Activated CD4-positive, alpha-beta T cell treated with anti-CD3 and anti-CD28 coated beads, Interleukin-2, amount 50 U/mL, for 4 hours (primary cell): ENCODE data around the gene FRMD1.

Source experiments
- DNase-seq, 2 experiments: peaks; one replicate each; pipeline ENCODE4 v3.0.0-alpha.2; 2020

FRMD1 gene

GRCh38 chr6:168110437-168110836 is 31.4 kb upstream of the FRMD1 start:
- DNase-seq = no peak

GRCh38 chr6:168109171-168109570 is 30.2 kb upstream of the FRMD1 start:
- no peak for DNase-seq

- DNase-seq = no peak
Measured at GRCh38 chr6:168107191-168107983, 28.4 kb upstream of the FRMD1 start.

GRCh38 chr6:168106633-168107005 is 27.6 kb upstream of the FRMD1 start:
- DNase-seq = no peak

DNA sequence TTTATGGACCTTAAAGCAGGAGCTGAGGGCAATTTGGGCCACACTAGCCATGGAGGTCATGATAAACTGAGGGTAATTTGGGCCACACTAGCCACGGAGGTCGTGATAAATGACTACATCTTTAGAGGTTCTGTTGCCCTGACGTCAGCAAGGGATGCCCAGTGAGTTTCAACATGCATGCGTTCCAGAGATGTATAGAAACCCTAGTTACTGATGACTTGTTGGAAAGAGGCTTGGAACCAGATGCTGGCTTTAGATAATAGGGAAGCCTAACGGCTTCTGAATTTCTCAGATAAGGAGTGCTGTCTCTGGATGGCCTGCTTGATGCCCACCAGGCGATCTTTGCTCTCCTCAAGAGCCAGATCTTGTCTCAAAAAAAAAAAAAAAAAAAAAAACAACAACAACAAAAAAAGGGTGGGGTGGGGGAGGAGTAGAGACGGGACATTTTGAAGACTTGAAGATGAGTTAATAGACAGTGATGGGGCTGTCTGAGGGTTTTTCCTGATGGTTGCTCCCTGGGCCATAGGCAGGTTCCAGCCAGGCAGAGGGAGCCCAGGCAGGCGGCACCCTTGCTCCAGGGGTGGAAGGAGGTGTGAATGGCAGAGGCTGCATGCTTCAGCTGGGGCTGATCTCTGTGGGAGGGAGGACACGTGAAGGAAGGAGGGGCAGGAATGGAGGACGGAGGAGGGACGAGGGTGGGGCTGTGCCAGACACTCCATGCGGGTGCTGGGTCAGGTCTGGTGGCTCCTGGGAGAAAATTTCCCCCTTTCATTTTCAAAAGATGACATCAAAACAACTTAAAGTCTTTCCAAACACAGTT is 27.0 kb upstream of the FRMD1 start:
- DNase-seq = no peak

GRCh38 chr6:168104636-168105035 is 25.6 kb upstream of the FRMD1 start:
- no peak for DNase-seq

GRCh38 chr6:168103050-168103830 is 24.2 kb upstream of the FRMD1 start:
- DNase-seq = no peak

DNA sequence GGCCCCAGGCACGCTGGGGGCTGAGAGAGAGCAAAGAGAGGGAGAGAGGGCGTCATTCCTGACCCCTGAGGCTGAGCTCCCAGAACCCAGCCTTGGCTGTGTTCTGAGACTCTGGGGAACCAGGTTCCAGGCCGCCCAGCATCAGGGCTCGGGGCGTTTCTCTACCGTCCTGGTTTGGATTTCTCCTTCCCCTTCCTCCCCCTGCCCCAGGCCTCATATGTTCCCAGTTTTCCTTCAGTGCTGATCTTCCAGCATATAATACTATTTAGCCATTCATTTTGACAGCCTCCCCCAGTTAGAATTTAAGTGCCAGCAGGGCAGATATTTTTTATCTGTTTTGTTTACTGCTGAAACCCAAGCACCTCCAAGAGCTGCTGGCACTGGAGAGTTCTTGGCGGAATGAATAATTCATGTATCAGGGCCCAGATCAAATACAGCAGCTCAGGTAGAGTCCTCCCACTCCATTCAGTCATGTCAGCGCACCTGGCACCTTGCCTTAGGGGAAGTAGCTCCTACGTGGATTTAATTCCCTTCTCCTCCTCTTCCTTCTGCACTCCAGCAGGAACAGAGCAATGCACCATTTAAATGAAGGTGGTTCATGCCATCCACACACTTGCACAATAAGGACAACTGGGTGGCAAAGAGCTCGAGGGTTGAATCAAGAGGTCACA is 23.4 kb upstream of the FRMD1 start:
- no peak for DNase-seq

- no peak for DNase-seq
Measured at GRCh38 chr6:168101590-168102314, 22.7 kb upstream of the FRMD1 start.

DNA sequence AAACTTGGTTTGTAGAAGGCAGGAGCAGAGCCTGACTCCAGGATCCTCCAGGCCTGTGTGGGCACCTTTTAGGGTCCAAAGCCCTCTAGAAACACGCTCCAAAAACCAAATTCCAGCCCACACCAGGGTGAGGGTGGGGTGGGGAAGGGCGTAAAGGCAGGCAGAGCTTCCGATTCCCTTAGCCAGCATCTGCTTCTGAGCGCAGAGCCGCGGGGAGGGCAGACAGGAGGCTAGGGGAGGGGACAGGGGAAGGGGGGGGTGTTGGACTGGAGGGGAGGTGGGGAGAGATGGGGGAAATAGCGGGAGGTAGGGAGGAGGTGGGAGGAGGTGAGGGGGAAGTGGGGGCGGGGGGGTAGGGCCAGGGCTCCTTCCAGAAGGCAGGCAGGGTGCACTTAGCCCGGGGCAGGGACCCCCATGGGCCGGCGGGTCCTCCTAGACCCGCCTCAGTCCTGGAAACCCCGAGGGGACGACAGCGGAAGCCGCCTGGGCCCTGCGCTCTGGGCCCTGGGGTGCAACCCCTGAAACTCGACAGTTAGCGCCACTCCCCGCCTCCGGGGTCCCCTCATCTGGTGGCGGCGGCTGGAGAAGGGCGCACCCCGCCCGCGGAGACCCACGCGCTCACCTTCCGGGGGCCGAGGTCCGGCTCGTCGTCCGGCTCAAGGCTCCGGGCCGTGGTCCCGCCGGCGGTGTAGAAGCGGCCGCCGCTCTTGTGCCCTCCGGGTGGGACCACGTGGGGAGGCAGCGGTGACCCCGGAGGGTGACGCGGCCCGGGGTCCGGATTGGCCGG is 22.0 kb upstream of the FRMD1 start:
- no peak for DNase-seq

GRCh38 chr6:168100011-168100802 is 21.2 kb upstream of the FRMD1 start:
- DNase-seq = no peak

DNA sequence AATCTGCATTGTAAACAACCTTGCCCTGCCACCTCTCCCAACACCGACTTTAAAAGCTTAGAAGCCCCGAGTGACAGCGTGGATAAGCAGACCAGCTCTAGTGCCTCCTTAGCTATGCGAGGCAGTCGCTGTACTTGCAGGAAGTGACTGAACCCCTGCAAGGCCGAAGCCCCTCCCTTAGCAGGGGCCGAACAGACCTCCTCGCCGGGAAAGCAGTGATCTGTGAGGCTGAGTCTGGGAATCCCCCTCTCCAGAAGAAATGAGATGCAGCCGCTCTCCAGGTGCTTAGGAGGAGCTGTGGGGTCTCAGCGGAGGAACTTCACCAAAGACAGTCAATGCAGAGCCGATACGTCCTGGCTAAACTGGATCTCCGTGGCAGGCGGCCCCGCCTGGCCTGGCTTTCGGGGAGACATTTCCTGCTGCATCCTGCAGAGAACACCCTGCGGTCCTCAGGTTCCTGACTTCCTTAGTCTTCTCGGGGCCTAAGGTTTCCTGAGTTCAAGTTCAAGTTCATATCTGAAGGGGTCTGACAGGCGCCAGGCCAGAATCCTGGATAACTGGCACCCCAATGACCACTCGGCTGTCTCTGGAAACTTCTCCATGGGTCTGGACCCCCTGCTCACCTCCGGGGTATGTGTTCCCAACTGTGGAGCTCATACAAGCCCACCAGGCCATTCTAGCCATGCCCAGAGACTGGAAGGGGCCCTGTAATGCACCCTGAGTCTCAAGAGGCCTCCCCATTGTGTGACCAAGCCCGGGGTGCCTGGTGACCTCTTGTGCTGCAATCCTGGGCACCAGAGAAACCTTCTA is 20.4 kb upstream of the FRMD1 start:
- DNase-seq = no peak

GRCh38 chr6:168098431-168098861 is 19.4 kb upstream of the FRMD1 start:
- DNase-seq = no peak

DNA sequence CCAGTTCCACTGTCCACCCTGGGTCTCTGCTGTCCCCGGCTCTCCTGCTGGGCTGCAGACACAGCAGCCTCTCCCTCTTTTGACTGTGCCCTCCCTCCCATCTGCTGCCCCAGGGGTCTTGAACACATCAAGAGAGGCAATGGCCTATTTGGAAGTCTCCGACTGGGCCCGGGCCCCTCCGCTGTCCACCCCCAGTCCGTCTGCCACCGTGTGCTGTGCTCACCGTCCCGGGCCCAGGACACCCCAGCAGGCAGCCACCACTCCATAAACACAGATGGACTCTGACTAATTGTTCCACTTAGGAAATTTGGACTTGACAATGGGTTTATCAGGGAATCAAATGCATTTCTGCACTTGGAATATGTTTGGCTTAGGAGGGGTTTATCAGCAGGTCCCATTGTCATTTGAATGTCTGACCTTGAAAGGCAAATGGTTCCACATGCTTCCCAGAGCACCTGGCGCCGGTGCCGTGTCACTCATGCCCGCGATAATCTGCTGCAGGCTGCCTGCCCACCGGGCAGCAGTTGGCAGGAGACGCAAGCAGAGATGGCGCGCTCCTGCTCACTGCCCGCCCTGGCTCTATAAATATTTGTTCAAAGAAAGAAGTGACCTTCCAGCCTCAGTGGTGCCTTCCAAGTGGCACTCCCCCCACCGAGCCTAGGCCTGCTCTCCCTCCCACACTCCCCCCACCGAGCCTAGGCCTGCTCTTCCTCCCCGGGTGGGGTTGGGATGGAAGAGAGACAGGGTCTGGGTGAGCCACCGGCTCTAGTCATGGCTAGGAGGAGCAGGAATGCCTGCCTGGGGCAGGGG is 18.8 kb upstream of the FRMD1 start:
- no peak for DNase-seq

DNA sequence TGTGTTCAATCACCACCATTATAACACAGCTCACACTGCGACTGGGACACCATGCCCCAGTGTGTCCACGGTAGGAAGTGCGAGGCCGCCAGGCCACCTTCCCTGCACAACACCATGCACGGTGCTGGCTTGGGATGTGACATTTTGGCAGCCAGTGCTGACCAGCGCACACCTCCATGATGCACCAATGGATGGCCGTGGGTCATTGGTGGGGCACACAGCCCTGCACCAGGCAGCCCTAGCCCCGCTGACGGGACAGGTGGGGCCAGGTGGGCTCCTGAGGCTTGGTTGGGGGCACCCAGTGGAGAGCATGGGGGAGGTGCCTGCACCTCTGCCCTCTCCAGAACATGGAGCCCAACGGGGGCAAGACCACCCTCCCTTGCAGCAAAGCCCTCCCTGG is 18.2 kb upstream of the FRMD1 start:
- no peak for DNase-seq

DNA sequence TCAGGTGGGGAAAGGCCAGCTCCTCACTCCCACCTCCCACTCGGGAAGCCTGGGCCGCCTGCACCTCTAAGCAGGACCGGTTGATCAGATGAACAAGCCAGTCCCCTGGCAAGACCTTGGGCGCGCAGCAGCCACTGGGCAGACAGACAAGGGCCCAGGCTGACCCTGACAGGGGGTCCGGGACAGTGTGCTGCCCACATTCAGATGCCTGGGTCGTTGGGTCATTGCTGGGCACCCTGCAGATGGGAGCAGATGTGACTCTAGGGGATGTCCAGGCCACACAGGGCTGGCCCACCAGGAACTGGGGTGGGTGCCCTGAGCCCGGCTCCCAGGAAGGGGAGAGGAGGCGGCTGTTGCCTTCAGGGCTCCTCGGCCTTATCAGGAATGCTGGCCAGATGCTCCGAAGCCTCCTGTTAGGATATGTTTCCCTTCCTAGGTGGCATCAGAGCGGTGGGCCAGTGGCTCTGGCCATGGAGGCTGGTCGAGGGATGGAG is 17.3 kb upstream of the FRMD1 start:
- DNase-seq = no peak

DNA sequence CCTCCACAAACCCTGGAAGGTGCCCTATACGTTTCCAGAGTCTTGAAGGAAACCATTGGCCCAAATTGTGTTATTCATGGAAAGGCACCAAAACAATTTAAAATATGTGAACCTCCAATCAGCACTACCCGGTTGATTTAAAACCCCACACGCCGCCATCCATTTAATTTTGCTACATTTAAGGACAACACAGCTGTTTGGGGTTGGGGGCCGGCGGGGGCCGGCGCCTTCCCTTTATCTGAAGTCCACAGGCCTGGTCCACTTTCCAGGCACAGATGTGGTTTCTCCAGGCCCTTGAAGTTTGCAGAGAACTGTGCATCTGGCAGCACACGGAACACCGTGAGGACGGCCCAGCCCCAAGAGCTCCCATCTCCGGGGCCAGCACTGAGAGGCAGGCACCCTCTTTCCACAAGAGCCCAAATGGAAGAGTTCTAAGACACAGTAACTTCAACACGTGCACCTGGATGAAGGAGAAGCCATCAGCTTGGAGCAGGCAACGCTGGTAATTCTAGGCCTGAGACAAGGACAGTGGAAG is 16.8 kb upstream of the FRMD1 start:
- DNase-seq = no peak

DNA sequence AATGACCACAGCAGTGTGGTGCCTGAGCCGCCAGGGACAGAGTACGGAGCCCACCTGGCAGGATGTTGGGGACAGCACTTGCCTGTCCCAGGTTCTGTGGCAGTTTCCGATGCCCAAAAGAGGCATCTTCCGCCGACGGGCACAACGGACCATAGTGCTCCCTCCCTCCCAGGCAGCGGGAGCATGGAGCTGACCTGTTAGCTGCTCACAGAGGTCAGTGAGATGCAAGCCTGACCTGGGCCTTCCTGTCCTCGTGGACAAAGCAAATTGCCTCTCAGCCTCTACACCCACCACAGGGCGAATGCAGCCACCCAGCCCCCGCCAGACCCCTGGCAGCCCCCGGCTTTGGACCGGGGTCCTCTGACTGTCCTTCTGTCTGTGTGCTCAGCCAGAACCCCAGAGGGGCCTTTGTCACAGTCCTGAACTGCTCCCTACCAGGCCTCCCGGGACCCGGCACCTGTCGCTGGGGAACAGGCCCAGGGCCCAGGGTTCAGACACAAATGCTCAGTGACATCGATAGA is 16.2 kb upstream of the FRMD1 start:
- DNase-seq = no peak
